ENCODE measurements around the gene PSMB8.

DNA sequence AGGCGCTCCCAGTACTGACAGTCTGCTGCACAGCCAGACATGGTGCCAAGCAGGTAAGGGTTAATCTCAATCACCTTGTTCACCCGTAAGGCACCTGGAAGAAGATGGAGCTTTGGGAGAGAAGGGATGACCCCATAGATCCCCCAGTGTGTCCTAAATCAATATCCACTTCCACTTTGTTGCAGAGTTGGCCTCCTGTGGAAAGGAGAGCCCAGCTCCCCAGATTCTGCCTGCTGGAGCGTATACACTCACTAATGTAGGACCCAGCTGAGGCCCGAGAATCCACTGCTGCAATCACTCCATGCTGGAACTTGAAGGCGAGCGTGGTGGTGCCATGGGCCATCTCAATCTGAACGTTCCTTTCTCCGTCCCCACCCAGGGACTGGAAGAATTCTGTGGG, 1.2 kb downstream of the PSMB8 start:
- TF ChIP-seq, protein P1, sequence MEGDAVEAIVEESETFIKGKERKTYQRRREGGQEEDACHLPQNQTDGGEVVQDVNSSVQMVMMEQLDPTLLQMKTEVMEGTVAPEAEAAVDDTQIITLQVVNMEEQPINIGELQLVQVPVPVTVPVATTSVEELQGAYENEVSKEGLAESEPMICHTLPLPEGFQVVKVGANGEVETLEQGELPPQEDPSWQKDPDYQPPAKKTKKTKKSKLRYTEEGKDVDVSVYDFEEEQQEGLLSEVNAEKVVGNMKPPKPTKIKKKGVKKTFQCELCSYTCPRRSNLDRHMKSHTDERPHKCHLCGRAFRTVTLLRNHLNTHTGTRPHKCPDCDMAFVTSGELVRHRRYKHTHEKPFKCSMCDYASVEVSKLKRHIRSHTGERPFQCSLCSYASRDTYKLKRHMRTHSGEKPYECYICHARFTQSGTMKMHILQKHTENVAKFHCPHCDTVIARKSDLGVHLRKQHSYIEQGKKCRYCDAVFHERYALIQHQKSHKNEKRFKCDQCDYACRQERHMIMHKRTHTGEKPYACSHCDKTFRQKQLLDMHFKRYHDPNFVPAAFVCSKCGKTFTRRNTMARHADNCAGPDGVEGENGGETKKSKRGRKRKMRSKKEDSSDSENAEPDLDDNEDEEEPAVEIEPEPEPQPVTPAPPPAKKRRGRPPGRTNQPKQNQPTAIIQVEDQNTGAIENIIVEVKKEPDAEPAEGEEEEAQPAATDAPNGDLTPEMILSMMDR (IDR thresholded peaks at IDR 0.05; ENCODE audit: low read depth, low read length, poor library complexity, severe bottlenecking): no peak
- no peak for TF ChIP-seq EZH2phosphoT487 (IDR thresholded peaks at IDR 0.05; ENCODE audit: borderline replicate concordance, low read length)

All from DOHH2 (cell line).